H1 (cell line): Measurements from ENCODE around the gene CUBN. TPM values are rescaled to one million over a fixed set of nuclear protein-coding genes. Genes with fewer than 3 reads are reported as not detected.

Experiments used
- BACH1 ChIP-seq: IDR thresholded peaks from 2 replicates; pipeline ENCODE4 v1.6.1; 2012; ENCODE audit warnings: low read length, improper control_type of control experiment
- BCL11A ChIP-seq, 2 experiments: IDR thresholded peaks; one replicate each; pipeline ENCODE4 v1.6.1; 2011; ENCODE audit warnings: low read depth in 2 of 2, low read length in 2 of 2, mild to moderate bottlenecking in 2 of 2
- CTCF ChIP-seq, 3 experiments: IDR thresholded peaks; 1 replicate in 2 of 3; 2 replicates in 1 of 3; pipeline versions ENCODE4 v1.5.1 to v1.6.1; 2011; ENCODE audit warnings: low read length in 3 of 3, mild to moderate bottlenecking in 3 of 3, inconsistent platforms in 2 of 3, low read depth in 1 of 3, moderate library complexity in 1 of 3; ENCODE audit not compliant: insufficient read depth in 1 of 3; ENCODE audit errors: control extremely low read depth in 1 of 3
- HDAC2 ChIP-seq, 2 experiments: fragments of 300-600 bp in 1 of 2; sonication (generic) in 1 of 2; IDR thresholded peaks; 2 replicates each; pipeline ENCODE4 v1.6.1; 2011 to 2012; ENCODE audit warnings: low read depth in 2 of 2, low read length in 2 of 2, mild to moderate bottlenecking in 2 of 2, moderate library complexity in 2 of 2, borderline replicate concordance in 1 of 2, inconsistent platforms in 1 of 2
- KDM5A ChIP-seq: fragments of 200-600 bp; IDR thresholded peaks from 2 replicates; pipeline ENCODE4 v1.7.1; 2012; ENCODE audit warnings: mild to moderate bottlenecking, low read length, inconsistent platforms, mixed read lengths
- SRF ChIP-seq: IDR thresholded peaks from 2 replicates; pipeline ENCODE4 v1.6.1; 2011; ENCODE audit warnings: mild to moderate bottlenecking, low read depth, low read length, moderate library complexity
- polyA plus RNA-seq, 7 experiments: library from polyadenylated mRNA; depleted of rRNA in 3 of 7; stranded (reverse) in 5 of 7; unstranded in 2 of 7; fragments of >200 nt in 5 of 7; fragments of 200-250 nt in 2 of 7; gene quantifications; 1 replicate in 5 of 7; 2 replicates in 1 of 7; 4 replicates in 1 of 7; pipeline versions ENCODE4 v1.2.1 to v1.2.3, GENCODE V29; 2011 to 2013; ENCODE audit warnings: missing spikeins in 2 of 7, mixed read lengths in 2 of 7
- total RNA-seq: library from RNA; stranded (reverse); fragmentation: NEBNext Ultra II Directional; extraction: Animal tissue kit (Norgen Biotek cat#: 25700); gene quantifications from 2 replicates; pipeline ENCODE4 v1.2.1, GENCODE V29; 2021
- TF ChIP-seq, protein P1 (sequence below): IDR thresholded peaks from 2 replicates; pipeline ENCODE4 v1.6.1; 2011; ENCODE audit warnings: low read depth, mild to moderate bottlenecking, low read length; ENCODE audit not compliant: insufficient read depth
- TF ChIP-seq, protein P2 (sequence below): IDR thresholded peaks from 2 replicates; pipeline ENCODE4 v1.6.1; 2012; ENCODE audit warnings: inconsistent platforms

The CUBN gene
- total and polyA plus RNA-seq, 2 of the 8 experiments (the other 6 are each of a cell fraction or from before 2014, with no cell fraction given), result 0.04 to 0.08 TPM

DNA sequence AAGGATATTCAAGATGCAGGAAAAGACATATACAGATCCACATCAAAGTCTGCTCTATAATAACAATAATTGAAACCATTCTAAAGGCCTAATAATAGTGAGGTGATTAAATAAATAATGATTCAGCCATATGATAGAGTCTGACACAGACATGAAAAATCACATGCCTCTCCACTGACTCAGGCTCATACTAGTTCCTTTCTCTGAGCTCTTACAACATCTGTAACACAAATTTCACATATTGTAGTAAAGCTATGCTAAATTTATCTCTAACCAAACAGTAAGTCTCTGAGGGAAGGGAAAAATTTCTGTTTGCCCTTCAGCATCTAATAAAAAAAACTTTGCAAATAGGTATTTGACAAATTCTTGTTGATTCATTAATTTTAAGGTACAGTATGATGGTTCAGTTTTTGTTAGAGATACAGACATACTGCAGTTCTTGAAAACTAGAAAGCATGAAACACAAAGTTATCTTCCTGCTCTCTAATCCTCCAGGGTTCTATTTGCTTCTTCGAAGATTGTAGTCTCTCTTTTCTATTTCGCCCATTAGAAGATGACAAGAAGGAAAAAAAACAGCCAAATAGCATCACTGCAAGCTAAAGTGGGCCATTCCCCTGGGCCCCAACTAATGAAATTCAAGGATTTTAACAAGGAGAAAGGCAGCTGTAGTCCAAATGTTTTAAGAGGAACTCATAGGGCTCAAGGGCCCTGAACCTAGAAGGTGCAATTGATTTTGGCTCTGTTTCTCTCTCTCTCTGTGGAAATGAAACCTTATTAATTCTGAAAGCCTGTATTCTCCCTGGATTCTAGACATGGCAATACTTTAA is 53.9 kb downstream of the CUBN start (continued):
- TF ChIP-seq KDM5A (no peak), HDAC2 (IDR thresholded peaks at IDR 0.05; ENCODE audit: borderline replicate concordance in 1 of 2, low read depth in 2 of 2, low read length in 2 of 2) (no peak), BCL11A (IDR thresholded peaks at IDR 0.05; ENCODE audit: low read depth in 2 of 2, low read length in 2 of 2) (no peak), BACH1 (no peak), SRF (no peak), CTCF (IDR thresholded peaks at IDR 0.05; ENCODE audit: control extremely low read depth in 1 of 3, insufficient read depth in 1 of 3, low read depth in 1 of 3, low read length in 3 of 3) (no peak)
- TF ChIP-seq, protein P1, sequence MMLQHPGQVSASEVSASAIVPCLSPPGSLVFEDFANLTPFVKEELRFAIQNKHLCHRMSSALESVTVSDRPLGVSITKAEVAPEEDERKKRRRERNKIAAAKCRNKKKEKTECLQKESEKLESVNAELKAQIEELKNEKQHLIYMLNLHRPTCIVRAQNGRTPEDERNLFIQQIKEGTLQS, result no peak
- TF ChIP-seq, protein P2, sequence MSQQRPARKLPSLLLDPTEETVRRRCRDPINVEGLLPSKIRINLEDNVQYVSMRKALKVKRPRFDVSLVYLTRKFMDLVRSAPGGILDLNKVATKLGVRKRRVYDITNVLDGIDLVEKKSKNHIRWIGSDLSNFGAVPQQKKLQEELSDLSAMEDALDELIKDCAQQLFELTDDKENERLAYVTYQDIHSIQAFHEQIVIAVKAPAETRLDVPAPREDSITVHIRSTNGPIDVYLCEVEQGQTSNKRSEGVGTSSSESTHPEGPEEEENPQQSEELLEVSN, result no peak
